HG03520 (cell line): ENCODE data around the gene OR8B4.
"Not testable (repeated sequence)": the region's sequence is repeated elsewhere in the genome, so short reads cannot be mapped to it uniquely, and the experiment has no call there.

Experiments used
- ATAC-seq: cut with Tn5 transposase; IDR thresholded peaks from one replicate; pipeline ENCODE4 v1.9.1; 2021; ENCODE audit warnings: mild to moderate bottlenecking, moderate library complexity; ENCODE audit not compliant: unreplicated experiment

The OR8B4 gene

GRCh38 chr11:124409906-124410305, 14.8 kb downstream of the OR8B4 start:
- ATAC-seq = no peak

- no peak for ATAC-seq
Measured at GRCh38 chr11:124405581-124405980, 19.1 kb downstream of the OR8B4 start.

- not testable (repeated sequence) for ATAC-seq
Measured at GRCh38 chr11:124403186-124403585, 21.5 kb downstream of the OR8B4 start.

GRCh38 chr11:124402326-124402922, 22.2 kb downstream of the OR8B4 start:
- ATAC-seq = peak; percentile 91

GRCh38 chr11:124398924-124399323, 25.7 kb downstream of the OR8B4 start, which contains the start of gene OR8B3:
TSS of gene OR8B3 (minus strand) at chr11:124399024. CDS start at chr11:124397351, 1,673 bp downstream.
- no peak for ATAC-seq

GRCh38 chr11:124396847-124397246, 27.8 kb downstream of the OR8B4 start:
- not testable (repeated sequence) for ATAC-seq

GRCh38 chr11:124394408-124394807, 30.3 kb downstream of the OR8B4 start:
- no peak for ATAC-seq

GRCh38 chr11:124384399-124384798, 40.3 kb downstream of the OR8B4 start, which contains the start of gene OR8B2:
TSS of gene OR8B2 (minus strand) at chr11:124384499. CDS start at chr11:124383343, 1,156 bp downstream.
- no peak for ATAC-seq

- not testable (repeated sequence) for ATAC-seq
Measured at GRCh38 chr11:124382857-124383256, 41.8 kb downstream of the OR8B4 start.

GRCh38 chr11:124380585-124380984, 44.1 kb downstream of the OR8B4 start:
- ATAC-seq = no peak

- no peak for ATAC-seq
Measured at GRCh38 chr11:124376280-124376679, 48.4 kb downstream of the OR8B4 start.
